NCI-H1436 treated with DMSO at 0.1 percent for 48 hours (cell line): ENCODE data around the gene DHX15.

ENCODE experiments used
- DNase-seq: peaks from one replicate; lab custom pipeline; 2025; lab: John Stamatoyannopoulos, UW

The DHX15 gene

GRCh38 chr4:24582235-24582832, 2.0 kb downstream of the DHX15 start:
- DNase-seq: no peak

DNA sequence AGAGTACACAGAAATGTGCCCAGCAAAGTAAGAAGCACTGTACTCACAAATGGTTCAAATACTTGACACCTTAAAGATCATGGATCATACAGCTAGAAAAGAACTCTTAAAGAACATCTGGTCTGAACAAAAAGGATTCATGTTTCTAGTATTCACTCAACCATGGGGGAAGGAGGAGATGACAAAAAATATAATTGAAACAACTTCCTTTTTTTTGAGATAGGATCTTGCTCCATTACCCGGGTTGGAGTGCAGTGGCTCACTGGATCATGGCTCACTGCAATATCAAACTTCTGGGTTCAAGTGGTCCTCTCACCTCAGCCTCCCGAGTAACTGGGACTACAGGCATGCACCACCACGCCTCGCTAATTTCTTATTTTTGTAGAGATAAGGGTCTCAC, 6.0 kb downstream of the DHX15 start:
- no peak for DNase-seq

DNA sequence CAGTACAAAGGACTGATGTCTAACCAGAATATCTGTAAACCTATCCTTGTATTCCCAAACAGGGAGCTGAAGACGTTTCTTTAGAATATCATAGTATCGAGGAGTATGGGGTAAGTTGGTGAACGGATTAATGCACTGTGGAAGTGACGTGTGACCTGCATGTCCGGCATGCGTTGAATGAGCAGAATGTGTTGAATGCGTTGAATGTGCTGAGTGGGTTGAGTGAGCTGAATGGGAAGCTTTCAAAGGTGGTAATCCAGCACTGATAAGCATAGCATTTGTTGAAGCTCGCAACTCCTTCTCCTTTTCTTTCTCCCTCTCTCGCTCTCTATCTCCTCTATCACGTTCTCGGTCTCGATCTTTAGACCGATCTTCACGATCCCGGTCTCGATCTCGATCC, 8.1 kb downstream of the DHX15 start:
- DNase-seq: no peak

DNA sequence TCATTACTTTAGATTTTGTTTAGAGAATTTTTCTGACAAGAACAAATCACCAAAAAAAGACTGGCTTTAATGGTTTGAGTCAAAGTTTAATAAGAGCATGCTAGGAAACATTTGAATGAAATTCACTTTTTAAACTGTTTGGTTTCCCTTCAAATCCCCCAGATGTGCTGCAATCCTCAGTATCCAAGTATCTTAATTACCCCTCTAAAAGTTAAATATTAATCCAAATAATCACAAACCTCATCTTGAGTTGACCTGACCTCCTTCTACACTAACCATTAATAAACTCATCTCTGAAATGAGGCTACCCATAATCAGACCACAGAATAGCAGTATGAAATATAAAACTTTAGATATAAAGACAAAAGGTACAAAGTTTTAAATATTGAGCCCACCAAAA, 10.1 kb downstream of the DHX15 start:
- DNase-seq: no peak

DNA sequence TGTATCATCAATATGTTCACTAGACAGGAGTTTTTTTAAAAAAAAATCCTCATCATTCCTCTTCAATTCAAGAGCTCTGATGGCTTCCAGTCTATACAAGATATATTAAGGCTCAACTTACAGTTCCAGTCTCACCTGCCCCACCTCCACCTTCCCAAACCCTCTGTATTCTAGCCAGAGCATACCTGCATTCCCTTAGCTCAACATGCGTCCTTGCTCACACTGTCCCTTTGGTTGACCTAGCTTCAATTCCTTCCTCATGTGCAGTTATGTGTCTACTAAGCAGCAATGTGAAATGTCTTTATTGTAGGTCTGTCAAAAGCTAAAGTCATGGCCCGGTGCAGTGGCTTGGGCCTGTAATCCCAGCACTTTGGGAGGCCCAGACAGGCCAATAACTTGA, 10.8 kb downstream of the DHX15 start:
- DNase-seq: no peak

DNA sequence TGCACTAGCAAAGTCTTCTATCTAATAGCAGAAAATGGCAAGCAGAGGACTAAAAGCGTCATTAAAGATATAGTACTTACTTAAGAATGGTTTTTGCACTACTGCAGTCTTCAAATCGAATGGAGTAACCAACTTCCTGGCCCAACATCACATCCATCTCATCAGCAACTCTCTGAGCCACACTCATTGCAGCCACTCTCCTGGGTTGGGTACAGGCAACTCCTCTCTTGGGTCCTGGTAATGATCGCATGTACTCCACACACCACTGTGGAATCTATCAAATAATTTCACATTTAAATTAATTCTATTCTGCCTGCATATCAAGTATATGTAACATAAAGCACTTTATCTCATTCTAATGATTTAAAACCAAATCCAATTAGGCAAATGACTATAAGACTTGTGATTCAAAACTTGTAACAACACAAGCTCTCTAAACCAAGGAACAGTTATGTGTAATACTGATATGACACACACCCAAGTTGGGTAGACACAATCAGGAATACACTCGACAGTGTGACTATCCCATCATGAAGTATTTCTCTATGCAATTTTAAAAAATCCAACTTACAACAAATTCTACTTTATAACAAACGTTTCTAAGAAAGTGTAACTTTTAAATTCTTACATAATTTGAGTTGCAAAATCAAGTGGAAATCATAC, 13.6 kb downstream of the DHX15 start:
- no peak for DNase-seq

- no peak for DNase-seq
Observed at GRCh38 chr4:24570172-24570571, 14.2 kb downstream of the DHX15 start.

DNA sequence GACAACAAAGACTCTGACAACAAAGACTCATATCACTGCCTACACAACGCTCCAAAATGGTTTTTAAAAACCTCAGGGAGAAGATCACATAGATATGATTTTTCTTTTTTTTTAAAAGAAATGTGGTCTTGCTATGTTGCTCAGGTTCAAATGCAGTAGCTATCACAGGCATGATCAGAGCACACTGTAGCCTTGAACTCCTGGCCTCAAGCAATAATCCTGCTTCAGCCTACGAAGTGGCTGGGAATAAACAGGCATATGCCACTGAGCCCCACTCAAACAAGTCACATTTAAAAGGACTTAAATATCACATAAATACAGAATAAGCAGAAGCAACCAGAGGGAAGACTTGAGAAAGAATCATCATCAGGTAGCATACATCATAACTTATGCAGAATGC, 14.7 kb downstream of the DHX15 start:
- DNase-seq: no peak

GRCh38 chr4:24568425-24568824, 15.9 kb downstream of the DHX15 start:
- no peak for DNase-seq

DNA sequence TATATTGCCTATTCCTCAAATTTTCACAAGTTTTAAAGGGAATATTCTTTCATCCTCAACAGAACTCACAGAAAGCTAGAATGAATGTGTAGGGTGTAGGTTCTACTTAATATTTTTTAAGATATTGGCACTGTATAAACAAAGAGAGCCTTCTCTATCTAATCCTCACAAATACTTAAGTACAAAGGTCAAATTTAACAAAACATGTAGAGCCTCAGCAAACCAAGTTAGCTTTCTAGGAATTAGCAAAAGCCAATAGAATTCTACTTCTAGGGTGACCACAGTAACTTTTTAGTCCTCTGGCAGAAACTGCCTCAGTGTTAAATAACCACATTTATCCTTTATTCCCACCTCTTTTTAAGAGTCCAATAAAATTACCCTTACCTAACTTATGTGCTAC, 19.3 kb downstream of the DHX15 start:
- DNase-seq: no peak

- DNase-seq: no peak
Observed at GRCh38 chr4:24564488-24564887, 19.9 kb downstream of the DHX15 start.

DNA sequence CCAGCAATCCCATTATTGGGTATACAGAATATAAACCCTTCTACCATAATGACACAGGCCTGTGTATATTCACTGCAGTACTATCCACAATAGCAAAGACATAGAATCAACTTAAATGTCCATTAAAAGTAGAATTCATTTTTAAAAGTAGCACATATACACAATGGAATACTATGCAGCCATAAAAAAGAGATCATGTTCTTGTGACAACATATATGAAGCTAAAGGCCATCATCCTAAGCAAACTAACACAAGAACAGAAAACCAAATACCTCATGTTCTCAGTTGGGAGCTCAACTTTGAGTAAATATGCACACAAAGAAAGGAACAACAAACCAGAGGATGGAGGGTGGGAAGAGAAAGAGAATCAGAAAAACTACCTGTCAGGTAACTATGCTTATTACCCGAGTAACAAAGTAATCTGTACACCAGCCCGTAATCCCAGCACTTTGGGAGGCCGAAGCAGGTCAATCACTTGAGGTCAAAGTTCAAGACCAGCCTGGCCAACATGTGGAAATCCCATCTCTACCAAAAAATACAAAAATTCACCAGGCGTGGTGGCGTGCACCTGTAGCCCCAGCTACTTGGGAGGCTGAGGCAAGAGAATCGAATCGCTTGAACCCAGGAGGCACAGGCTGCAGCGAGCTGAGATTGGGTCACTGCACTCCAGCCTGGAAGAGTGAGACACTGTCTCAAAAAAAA, 22.8 kb downstream of the DHX15 start:
- no peak for DNase-seq

DNA sequence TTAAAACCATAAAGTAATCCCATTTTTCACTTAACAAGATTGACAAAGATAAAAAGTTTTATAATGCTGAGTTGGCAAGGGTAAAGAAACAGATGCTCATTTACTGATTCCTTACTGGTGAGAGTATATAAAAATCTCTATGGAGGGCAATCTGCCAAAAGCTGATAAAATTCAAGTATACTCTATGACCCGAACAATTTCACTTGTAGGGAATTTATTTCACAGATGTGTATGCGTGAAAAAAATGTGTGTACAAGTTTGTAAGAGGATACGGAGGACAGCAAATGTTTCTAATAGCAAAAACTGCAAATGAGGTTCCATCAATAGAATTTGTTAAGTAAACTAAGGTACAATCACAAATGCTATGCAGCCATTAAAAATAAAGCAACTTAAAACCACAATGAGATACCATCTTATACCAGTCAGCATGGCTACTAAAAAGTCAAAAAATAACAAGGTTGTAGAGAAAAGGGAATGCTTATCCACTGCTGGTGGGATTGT, 23.4 kb downstream of the DHX15 start:
- no peak for DNase-seq

DNA sequence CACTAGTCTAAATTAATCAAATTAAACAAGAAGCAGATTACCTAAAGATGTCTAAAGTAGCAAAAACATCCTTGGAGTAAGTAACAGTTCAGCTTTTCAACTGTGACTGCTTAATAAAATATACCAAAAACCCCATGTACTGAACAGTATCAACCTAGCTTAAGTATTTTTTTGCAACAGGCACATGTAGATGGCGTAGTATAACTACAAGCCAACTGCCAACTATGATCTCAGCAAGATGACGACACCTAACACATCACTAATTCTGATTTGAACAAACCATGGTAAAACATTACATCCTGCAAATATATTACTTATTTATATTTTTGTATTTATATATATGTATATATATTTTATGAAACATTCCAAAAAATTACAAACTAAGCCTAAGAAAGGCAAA, 24.5 kb downstream of the DHX15 start:
- no peak for DNase-seq

- no peak for DNase-seq
Observed at GRCh38 chr4:24559032-24559821, 25.1 kb downstream of the DHX15 start.

DNA sequence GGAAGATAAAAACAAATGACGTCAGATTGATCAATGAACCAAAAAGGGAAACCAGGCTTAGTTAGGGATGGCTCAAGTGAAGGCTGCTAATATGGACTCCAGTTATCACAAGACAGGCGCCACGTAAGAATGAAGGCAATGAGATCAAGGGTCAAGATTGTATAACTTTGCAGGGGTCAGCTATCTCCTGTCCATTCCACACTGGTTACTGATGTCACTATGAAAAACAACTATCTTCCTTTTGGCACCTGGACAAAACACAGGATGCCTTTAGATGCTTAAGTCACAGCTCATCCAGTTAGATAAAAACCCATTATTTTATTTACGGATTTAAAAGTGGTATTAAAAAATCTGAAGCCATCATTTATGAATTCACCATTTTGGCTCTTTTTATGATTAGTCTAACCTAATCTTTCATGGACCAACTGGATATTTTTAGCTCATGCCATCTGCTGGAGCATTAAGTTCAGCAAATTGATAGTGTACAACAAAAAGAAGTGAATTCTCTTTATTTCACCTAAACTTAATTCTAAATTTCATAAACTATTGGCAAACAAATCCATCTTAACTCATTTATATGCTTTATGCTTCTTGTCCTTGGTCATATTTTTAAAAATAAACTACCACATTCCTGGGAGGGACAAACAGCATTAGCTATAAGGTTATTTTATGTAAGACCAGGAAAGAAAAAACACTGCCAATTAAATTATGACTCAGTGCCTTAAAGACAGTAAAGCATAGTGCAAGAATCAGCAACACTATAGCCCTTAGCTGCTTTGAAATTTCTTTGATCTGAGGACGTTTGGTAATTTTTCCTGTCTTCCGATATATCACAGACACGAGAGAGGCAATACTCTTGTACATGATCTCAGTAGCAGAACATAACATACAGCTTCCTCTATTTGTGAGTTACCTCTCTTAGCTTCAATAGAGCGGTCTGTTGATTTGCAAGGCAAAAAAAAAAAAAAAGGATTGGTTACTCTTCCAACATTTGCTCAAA, 27.0 kb downstream of the DHX15 start:
- no peak for DNase-seq

DNA sequence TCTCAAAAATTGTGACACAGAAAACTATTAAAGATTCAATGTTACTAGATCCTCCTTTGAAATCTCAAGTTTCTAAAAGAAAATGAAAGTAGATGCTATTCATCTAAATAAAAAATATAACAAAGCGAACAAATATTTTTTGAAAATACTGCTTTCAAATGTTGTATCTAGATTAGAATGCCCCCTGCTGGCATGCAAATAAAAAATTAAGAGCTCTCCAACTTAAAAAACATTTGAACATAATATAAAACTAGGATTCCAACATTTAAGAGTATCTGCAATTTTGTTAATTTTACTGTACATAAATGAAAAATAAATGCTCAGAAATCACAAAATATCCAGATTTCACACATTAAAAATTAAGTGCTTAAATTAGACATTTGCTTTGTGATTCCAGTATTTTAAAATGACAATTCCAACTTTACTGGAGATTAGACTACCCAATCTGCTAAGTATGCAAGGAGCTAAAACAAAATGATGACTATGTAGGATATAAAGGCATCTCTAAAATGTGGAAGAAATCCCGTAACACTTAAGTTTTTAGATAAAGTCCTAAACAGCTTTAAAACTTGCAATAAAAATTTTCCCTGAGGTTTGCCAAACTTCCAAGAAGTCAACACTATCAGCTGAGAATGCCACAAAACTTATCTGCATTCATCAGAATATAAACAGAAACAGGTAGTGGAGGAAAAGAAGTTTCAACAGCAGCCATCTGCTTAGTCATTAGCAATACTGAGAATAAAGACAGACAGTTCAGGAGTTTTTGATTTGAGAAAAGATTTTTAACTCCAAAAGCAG, 32.7 kb downstream of the DHX15 start:
- no peak for DNase-seq

- DNase-seq: no peak
Observed at GRCh38 chr4:24550441-24551175, 33.7 kb downstream of the DHX15 start.

DNA sequence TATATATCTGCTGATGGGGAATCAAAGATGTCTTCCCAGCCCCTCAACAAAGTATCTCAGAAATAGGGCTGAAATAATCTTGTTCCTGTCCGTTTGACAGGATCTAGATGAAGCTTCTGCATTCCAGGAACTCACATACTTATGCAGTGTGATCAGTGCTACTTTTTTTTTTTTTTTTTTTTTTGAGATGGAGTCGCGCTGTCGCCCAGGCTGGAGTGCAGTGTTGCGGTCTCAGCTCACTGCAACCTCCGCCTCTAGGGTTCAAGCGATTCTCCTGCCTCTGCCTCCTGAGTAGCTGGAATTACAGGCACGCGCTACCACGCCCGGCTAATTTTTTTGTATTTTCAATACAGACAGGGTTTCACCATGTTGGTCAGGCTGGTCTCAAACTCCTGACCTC, 36.4 kb downstream of the DHX15 start:
- DNase-seq: no peak
